GM12878 (cell line): ENCODE measurements around the gene AOPEP. TPM values are rescaled to one million over a fixed set of nuclear protein-coding genes. Genes with fewer than 3 reads are reported as not detected.
A peak's percentile ranks its signal among the peaks of the same experiment; 100 is the strongest.

ENCODE experiments used
- ATF7 ChIP-seq: fragments of 450-650 bp; IDR thresholded peaks from 2 replicates; pipeline ENCODE4 v1.6.1; 2016; ENCODE audit warnings: low read depth, mild to moderate bottlenecking
- CHD1 ChIP-seq: IDR thresholded peaks from 2 replicates; pipeline ENCODE4 v1.6.1; 2012; ENCODE audit warnings: low read depth, low read length, improper control_type of control experiment
- CHD2 ChIP-seq: IDR thresholded peaks from 2 replicates; pipeline ENCODE4 v1.6.1; 2011; ENCODE audit warnings: low read depth, low read length, improper control_type of control experiment, borderline replicate concordance
- E2F8 ChIP-seq: fragments of 450-650 bp; IDR thresholded peaks from 2 replicates; pipeline ENCODE4 v1.6.1; 2018; ENCODE audit warnings: mild to moderate bottlenecking, low read depth, moderate library complexity; ENCODE audit not compliant: partially characterized antibody
- HDAC2 ChIP-seq: fragments of 200-600 bp; sonication (generic); IDR thresholded peaks from 2 replicates; pipeline ENCODE4 v1.6.1; 2017
- IKZF1 ChIP-seq: fragments of 450-650 bp; conservative IDR thresholded peaks from 2 replicates; pipeline ENCODE4 v1.6.1; 2017; ENCODE audit warnings: antibody characterized with exemption, mild to moderate bottlenecking
- LARP7 ChIP-seq: fragments of 450-650 bp; IDR thresholded peaks from 2 replicates; pipeline ENCODE4 v1.6.1; 2017; ENCODE audit warnings: mild to moderate bottlenecking
- MTA2 ChIP-seq: fragments of 450-650 bp; IDR thresholded peaks from 2 replicates; pipeline ENCODE4 v1.6.1; 2016; ENCODE audit warnings: low read depth, mild to moderate bottlenecking, moderate library complexity
- RFX5 ChIP-seq: IDR thresholded peaks from 2 replicates; pipeline ENCODE4 v1.6.1; 2011; ENCODE audit warnings: low read depth, low read length, improper control_type of control experiment
- SMAD1 ChIP-seq: fragments of 450-650 bp; IDR thresholded peaks from 2 replicates; pipeline ENCODE4 v1.6.1; 2018; ENCODE audit warnings: mild to moderate bottlenecking, low read depth; ENCODE audit not compliant: partially characterized antibody
- TAF1 ChIP-seq: IDR thresholded peaks from 2 replicates; pipeline ENCODE4 v1.6.1; 2011; ENCODE audit warnings: mild to moderate bottlenecking, low read depth, low read length, borderline replicate concordance
- TARDBP ChIP-seq: IDR thresholded peaks from 2 replicates; pipeline ENCODE4 v1.6.1; 2016; ENCODE audit warnings: borderline replicate concordance
- WRNIP1 ChIP-seq: IDR thresholded peaks from 2 replicates; pipeline ENCODE4 v1.6.1; 2011; ENCODE audit warnings: low read depth, low read length, improper control_type of control experiment, borderline replicate concordance
- ZNF217 ChIP-seq: fragments of 450-650 bp; IDR thresholded peaks from 2 replicates; pipeline ENCODE4 v1.6.1; 2017; ENCODE audit warnings: antibody characterized with exemption, mild to moderate bottlenecking
- polyA plus RNA-seq, 11 experiments: library from polyadenylated mRNA; depleted of rRNA in 4 of 11; unstranded in 6 of 11; stranded (reverse) in 5 of 11; fragments of >200 nt; fragmentation: Nextera tagmentation in 4 of 11; fragmentation: Illumina TruSeq in 1 of 11; extraction: Ambion mirVana in 4 of 11; extraction: Trizol in 1 of 11; gene quantifications; 1 replicate in 1 of 11; 2 replicates in 10 of 11; pipeline versions ENCODE4 v1.2.1 to v1.2.3, GENCODE V29; 2011 to 2016; ENCODE audit warnings: inconsistent platforms in 2 of 11, missing spikeins in 2 of 11, low read depth in 1 of 11
- total RNA-seq, 4 experiments: library from RNA; depleted of rRNA in 3 of 4; stranded (reverse); fragments of >200 nt in 3 of 4; fragmentation: Illumina TruSeq in 1 of 4; extraction: Trizol in 1 of 4; gene quantifications; 2 replicates each; pipeline versions ENCODE4 v1.2.1 to v1.2.3, GENCODE V29; 2013 to 2021
- TF ChIP-seq, protein P1 (sequence below): IDR thresholded peaks from 2 replicates; pipeline ENCODE4 v1.6.1; 2011; ENCODE audit warnings: borderline replicate concordance, low read depth, mild to moderate bottlenecking, moderate library complexity, low read length; ENCODE audit not compliant: insufficient read depth, poor library complexity, severe bottlenecking
- TF ChIP-seq, protein P2 (sequence below): fragments of 450-650 bp; IDR thresholded peaks from 2 replicates; pipeline ENCODE4 v1.6.1; 2017; ENCODE audit warnings: mild to moderate bottlenecking
- TF ChIP-seq, protein P3 (sequence below): fragments of 450-650 bp; IDR thresholded peaks from 2 replicates; pipeline ENCODE4 v1.6.1; 2018; ENCODE audit warnings: borderline replicate concordance, mild to moderate bottlenecking; ENCODE audit not compliant: partially characterized antibody
- TF ChIP-seq, protein P4 (sequence below): IDR thresholded peaks from 2 replicates; pipeline ENCODE4 v1.6.1; 2012; ENCODE audit warnings: low read depth, low read length, improper control_type of control experiment

The AOPEP gene
- total and polyA plus RNA-seq, 10 of the 15 experiments (the other 5 are each of a cell fraction or from before 2014, with no cell fraction given) = 2.3 to 16.9 (median 10.1) TPM

DNA sequence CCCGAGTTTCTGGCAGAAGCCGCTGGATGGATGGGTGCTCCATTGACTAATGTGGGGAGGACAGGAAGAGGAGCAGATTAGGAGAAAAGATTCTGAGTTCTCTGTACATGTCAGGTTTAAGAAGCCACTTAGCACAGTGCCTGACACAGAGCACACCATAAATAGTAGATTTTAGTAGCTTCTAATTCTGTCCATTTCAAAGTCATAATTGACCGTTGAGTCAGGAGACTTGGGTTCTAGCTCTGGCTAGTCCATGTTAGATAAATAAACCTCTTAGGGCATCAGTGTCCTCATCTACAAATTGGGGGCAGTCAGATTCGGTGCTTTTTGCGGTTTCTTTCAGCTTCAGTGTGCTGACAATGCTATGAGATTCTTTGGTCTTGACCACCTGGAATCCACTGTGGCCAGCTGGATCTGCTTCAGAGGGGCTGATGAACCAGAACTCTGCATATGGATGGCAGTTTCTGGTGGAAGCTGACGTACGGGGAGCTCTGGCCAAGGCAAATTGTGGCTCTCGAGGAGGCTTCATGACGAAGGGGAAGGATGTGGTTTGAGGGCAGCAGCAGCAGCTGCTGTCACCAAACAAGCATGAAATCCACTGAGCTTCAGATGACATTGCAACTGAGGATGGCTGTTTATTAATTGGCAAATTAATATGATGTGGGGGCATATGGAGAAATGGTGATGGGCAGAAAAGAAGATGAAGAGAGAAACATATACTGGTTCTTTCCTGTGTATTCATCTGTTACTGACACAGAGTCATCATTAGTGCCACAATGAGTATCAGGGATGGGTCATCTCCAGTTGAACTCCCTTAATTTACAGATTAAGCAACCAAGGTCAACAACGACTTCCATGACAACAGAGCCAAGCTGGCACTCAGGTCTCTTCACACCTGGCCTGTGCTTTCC, 134.4 kb downstream of the AOPEP start (continued):
- TF ChIP-seq, protein P1, sequence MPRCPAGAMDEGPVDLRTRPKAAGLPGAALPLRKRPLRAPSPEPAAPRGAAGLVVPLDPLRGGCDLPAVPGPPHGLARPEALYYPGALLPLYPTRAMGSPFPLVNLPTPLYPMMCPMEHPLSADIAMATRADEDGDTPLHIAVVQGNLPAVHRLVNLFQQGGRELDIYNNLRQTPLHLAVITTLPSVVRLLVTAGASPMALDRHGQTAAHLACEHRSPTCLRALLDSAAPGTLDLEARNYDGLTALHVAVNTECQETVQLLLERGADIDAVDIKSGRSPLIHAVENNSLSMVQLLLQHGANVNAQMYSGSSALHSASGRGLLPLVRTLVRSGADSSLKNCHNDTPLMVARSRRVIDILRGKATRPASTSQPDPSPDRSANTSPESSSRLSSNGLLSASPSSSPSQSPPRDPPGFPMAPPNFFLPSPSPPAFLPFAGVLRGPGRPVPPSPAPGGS = no peak
- TF ChIP-seq, protein P2, sequence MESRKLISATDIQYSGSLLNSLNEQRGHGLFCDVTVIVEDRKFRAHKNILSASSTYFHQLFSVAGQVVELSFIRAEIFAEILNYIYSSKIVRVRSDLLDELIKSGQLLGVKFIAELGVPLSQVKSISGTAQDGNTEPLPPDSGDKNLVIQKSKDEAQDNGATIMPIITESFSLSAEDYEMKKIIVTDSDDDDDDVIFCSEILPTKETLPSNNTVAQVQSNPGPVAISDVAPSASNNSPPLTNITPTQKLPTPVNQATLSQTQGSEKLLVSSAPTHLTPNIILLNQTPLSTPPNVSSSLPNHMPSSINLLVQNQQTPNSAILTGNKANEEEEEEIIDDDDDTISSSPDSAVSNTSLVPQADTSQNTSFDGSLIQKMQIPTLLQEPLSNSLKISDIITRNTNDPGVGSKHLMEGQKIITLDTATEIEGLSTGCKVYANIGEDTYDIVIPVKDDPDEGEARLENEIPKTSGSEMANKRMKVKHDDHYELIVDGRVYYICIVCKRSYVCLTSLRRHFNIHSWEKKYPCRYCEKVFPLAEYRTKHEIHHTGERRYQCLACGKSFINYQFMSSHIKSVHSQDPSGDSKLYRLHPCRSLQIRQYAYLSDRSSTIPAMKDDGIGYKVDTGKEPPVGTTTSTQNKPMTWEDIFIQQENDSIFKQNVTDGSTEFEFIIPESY = no peak
- TF ChIP-seq TARDBP (0 out of 2 replicates have a peak, but pooled peaks have one; percentile 13), IKZF1 (peak; percentile 97), LARP7 (0 out of 2 replicates have a peak, but pooled peaks have one; percentile 57), RFX5 (no peak), HDAC2 (no peak), ATF7 (peak; percentile 88), TAF1 (no peak), E2F8 (no peak), CHD1 (no peak), SMAD1 (peak; percentile 63), MTA2 (peak; percentile 98), ZNF217 (peak; percentile 73), WRNIP1 (no peak), CHD2 (peak; percentile 91)
- TF ChIP-seq, protein P3, sequence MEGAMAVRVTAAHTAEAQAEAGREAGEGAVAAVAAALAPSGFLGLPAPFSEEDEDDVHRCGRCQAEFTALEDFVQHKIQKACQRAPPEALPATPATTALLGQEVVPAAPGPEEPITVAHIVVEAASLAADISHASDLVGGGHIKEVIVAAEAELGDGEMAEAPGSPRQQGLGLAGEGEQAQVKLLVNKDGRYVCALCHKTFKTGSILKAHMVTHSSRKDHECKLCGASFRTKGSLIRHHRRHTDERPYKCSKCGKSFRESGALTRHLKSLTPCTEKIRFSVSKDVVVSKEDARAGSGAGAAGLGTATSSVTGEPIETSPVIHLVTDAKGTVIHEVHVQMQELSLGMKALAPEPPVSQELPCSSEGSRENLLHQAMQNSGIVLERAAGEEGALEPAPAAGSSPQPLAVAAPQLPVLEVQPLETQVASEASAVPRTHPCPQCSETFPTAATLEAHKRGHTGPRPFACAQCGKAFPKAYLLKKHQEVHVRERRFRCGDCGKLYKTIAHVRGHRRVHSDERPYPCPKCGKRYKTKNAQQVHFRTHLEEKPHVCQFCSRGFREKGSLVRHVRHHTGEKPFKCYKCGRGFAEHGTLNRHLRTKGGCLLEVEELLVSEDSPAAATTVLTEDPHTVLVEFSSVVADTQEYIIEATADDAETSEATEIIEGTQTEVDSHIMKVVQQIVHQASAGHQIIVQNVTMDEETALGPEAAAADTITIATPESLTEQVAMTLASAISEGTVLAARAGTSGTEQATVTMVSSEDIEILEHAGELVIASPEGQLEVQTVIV = no peak
- TF ChIP-seq, protein P4, sequence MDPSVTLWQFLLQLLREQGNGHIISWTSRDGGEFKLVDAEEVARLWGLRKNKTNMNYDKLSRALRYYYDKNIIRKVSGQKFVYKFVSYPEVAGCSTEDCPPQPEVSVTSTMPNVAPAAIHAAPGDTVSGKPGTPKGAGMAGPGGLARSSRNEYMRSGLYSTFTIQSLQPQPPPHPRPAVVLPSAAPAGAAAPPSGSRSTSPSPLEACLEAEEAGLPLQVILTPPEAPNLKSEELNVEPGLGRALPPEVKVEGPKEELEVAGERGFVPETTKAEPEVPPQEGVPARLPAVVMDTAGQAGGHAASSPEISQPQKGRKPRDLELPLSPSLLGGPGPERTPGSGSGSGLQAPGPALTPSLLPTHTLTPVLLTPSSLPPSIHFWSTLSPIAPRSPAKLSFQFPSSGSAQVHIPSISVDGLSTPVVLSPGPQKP = no peak
